Mononuclear cell (primary cell): ENCODE results near the gene HSP90AB1. TPM values are rescaled to one million over a fixed set of nuclear protein-coding genes. Genes with fewer than 3 reads are reported as not detected.

Experiments
- H3K27me3 ChIP-seq: 2 replicates; pipeline ENCODE4 v1.6.0; 2011; ENCODE audit warnings: low read length, control low read depth; ENCODE audit not compliant: insufficient read depth
- H3K4me1 ChIP-seq: 2 replicates; pipeline ENCODE4 v1.5.1; 2011; ENCODE audit warnings: mild to moderate bottlenecking, low read length, control low read depth; ENCODE audit not compliant: insufficient read depth
- H3K4me3 ChIP-seq: 2 replicates; pipeline ENCODE4 v1.5.1; 2011; ENCODE audit warnings: mild to moderate bottlenecking, low read length, moderate library complexity
- H3K9me3 ChIP-seq: 2 replicates; pipeline ENCODE4 v1.5.1; 2011; ENCODE audit warnings: low read depth, mild to moderate bottlenecking, control low read depth, low read length
- total RNA-seq: library from RNA; depleted of rRNA; stranded (reverse); fragments of >200 nt; gene quantifications from one replicate; pipeline ENCODE4 v1.2.3, GENCODE V29; 2012

Gene HSP90AB1
- total RNA-seq, 1 donor, result 442 TPM

DNA sequence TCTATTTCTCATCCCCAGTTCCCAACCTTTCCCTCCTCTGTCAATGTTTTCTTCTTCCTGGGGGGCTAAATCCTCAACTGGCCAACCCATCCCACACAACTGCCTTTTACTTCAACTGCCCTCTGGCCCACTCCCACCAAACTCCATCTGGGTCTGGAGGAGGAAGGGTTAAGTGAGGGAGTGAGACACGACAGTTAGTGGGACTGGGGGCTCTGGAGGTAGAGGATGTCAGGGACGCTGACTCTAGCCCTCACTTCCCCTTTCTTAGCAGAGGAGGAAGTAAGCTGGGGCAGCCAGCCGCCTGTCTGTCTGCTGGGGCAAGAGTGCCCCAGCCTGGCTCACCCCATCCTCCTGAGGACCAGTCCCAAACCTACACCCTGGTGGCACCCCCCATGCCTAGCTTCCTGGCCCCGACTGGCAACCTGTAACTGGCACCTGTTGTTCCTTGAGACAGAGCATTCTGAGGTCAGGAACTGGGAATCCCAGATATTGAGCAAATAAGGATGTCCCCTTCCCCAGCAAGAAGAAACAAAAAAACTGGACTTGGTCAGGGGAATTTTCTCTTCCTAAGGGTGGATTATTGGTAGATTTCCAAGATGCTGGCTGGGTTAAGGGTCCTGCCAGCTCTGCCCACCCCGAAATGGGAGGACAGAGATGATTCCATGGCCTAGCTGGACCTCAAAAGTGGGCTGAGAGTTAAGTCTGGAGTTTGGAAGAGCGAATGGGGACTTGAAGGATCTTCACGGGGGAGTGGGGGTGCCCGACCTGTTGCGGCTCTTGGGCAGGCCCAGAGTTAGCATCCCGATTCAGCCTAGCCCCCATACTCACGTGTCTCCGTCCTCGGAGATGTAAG, 17.5 kb downstream of the HSP90AB1 start:
- no peaks in the 10 kb centered on the region for H3K9me3 ChIP-seq
- H3K4me3 ChIP-seq, result peak overlapping the region; percentile 91
- H3K27me3 ChIP-seq, result peaks cover 9% of the 10 kb centered on the region
- peaks cover 62% of the 10 kb centered on the region for H3K4me1 ChIP-seq

DNA sequence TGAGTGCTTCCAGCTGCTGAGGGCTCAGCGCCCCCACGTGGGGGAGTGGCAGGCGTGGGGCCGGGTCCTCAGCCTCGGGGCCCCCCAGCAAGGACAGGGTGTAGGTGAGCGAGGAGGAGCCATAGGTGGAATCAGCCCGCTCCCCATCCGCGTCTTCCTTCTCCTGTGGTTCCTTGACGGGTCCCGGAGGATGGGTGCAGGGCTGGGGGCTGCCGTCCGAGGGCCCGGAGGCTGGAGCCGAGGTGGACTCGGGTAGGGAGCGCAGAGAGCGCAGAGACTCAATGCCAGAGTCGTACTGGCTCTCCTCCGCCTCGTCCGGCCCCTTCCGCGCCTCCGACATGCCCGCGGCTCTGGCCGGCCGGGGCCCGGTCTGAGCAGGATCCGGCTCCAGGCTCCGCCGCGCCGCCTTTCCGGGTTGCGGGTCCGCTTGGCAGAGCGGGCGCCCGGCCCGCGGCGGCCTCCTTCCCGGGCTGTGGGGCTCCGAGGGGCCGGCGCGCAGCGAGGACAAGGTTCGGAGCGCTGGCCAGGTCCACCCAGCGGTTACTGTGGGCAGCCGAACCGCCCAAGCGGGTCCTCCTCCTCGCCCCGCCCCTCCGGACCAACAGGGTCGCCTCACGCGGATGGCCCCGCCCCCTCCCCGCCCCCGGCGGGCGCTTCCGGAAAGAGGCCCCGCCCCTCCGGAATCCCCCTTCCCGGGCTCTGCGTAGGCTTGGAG, 18.3 kb downstream of the HSP90AB1 start, which contains the start of gene NFKBIE:
Gene NFKBIE (minus strand): TSS at position 545 of the 715 bp plus-strand sequence. CDS start 205 bp downstream, at position 340.
- Histone ChIP-seq H3K4me3 (peak within 1 kb of the TSS; percentile 91), H3K4me1 (peaks cover 56% of the 10 kb centered on the region), H3K9me3 (no peaks in the 10 kb centered on the region), H3K27me3 (peaks cover 15% of the 10 kb centered on the region)

DNA sequence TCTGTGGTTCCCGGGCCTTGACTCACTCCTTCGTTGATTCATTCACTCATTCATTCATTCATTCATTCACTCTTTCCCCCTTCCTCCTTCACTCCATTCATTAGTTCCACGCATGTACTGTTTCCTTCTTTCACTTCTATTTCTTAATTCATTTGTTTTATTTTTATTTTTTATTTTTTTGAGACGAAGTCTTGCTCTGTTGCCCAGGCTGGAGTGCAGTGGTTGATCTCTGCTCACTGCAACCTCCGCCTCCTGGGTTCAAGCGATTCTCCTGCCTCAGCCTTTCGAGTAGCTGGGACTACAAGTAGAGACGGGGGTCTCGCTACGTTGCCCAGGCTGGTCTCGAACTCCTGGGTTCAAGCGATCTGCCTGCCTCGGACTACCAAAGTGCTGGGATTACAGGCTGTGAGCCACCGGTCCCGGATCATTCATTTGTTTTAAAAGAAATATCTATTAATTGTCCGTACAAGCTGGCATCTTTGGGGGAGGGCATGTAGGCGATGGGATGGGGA, 18.9 kb downstream of the HSP90AB1 start:
- peaks cover 50% of the 10 kb centered on the region for H3K4me1 ChIP-seq
- peaks cover 15% of the 10 kb centered on the region for H3K27me3 ChIP-seq
- H3K4me3 ChIP-seq, result peak overlapping the region; percentile 2
- H3K9me3 ChIP-seq, result no peaks in the 10 kb centered on the region

DNA sequence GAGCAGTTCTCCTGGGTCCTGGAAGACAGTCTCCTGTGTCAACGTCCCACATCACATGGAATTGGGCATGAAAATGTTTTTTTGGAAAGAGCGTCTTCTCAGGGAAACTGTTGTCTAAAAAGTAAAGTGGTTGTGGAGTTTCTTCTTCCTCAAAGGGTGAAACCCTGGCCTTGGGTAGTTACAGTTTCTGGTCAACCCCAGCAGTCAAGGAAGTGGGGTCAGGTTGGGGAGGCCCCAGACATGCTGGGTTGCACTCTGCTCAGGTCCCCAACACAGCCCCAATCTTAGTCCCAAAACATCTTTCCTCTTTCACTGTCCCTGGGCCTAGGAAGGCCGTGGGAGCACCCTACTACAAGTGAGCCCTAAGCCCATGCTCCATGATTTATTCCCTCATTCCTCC, 19.4 kb downstream of the HSP90AB1 start:
- H3K9me3 ChIP-seq, result no peaks in the 10 kb centered on the region
- H3K27me3 ChIP-seq, result peaks cover 19% of the 10 kb centered on the region
- H3K4me3 ChIP-seq, result no peak overlapping the region
- H3K4me1 ChIP-seq, result peaks cover 45% of the 10 kb centered on the region

DNA sequence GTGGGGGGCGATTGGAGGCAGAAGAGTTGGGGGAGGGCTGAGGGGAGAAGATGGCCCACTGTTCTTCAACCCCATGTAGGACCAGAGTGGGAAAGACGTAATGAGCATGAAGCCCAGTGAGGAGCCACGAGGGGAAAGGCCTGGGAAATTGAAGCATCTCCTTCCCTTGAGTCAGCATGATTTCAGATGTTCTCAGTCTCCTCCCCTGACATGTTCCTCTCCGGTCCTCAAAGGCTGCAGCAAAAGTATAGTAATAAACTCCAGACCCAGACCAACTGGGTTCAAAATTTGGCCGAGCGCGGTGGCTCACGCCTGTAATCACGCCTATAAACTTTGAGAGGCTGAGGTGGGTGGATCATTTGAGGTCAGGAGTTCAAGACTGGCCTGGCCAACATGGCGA, 20.4 kb downstream of the HSP90AB1 start:
- peaks cover 28% of the 10 kb centered on the region for H3K27me3 ChIP-seq
- no peak overlapping the region for H3K4me3 ChIP-seq
- no peaks in the 10 kb centered on the region for H3K9me3 ChIP-seq
- peaks cover 36% of the 10 kb centered on the region for H3K4me1 ChIP-seq

DNA sequence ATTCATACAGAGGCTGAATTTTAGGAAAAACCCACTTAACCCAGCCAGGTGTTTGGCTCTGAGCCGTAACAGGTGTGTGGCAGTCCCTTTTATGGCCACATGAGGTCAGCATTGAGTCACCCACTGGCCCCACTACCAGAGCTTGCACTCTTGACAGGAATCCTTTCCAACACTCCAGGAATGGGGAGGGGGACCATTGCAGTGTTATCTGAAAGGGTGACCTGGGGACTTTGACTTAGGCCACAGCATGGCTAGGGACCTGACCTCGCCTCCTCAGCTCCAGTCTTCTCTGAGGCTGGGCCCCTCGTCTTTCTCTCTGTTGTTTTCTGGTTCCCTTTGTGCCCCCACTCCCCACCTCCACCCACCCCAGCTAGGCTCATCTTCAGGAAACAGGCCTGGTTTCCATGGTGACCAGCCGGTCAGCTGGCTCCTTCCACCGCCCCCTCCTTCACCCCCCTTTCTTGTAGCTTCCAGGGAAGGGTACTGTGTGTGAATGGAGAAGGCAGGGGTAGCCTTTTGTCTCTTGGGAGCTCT, 21.3 kb downstream of the HSP90AB1 start:
- H3K4me3 ChIP-seq, result no peak overlapping the region
- H3K4me1 ChIP-seq, result peaks cover 27% of the 10 kb centered on the region
- H3K9me3 ChIP-seq, result no peaks in the 10 kb centered on the region
- H3K27me3 ChIP-seq, result peaks cover 37% of the 10 kb centered on the region

DNA sequence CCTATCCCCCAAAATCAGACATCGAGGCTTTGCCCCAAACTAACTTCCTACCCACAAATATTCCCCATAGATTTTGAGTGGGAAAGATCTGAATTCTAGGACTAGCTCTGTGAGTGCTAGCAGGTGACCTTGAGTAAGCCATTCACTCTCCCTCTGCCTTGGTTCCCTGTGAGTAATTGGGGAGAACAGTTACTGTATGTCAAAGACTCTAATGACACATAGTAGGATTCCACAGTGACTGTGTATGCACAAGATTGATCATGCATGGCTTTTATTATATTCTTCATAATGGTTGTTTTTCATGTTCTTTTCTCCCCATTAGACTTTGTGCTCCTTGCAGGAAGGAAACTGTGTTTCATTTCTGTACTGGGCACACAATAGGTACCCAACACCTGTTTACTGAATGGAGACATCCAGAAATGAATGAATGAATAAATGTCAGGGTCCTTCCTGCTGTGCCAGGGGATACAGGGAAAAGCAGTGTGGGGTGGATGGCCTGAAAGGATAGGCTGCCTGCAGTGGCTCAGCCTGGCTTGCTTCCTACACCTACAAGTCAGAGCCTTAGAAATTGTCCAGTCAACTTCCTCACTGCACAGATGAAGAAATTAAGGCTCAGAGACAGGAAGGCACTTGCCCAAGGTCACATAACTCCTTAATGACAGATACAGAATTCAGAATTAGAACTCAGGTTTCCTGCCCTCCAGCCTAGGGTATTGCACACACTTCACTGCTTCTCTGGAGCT, 22.4 kb downstream of the HSP90AB1 start:
- H3K4me3 ChIP-seq, result no peak overlapping the region
- peaks cover 47% of the 10 kb centered on the region for H3K27me3 ChIP-seq
- H3K9me3 ChIP-seq, result no peaks in the 10 kb centered on the region
- H3K4me1 ChIP-seq, result peaks cover 15% of the 10 kb centered on the region

DNA sequence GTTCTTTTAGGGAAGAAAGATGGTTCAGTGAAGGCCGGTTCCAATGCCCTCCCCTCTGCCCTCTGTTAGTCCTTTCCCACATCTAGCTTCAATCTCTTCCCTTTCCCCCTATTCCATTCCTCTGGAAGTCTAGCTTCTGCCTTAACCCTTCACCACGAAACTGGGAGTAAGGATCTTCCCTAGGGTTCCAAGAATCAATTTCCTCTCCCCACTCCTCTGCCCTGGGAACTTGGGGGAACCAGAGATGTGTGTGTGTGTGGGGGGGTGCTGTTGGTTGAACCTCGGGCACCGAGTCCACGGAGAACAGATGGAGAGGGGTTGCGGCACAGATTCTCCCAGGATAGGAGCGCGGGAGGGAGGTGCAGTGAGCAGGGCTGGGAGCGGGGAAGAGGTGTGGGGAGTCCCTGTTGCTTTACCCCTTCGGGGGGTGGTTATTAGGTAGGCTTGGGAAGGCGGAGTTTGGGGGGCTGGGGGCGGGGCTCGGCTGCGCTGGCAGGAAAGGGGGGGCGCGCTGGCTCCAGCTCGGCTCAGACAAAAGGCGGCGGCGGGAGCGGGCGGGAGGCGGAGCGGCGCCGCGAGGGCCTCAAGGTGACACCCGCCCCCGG, 23.1 kb downstream of the HSP90AB1 start, which contains the start of gene TMEM151B:
Gene TMEM151B (plus strand): TSS at position 530 of the 605 bp plus-strand sequence. CDS start 293 bp downstream, outside the sequence.
- H3K4me3 ChIP-seq, result no peak within 1 kb of the TSS
- H3K27me3 ChIP-seq, result peaks cover 47% of the 10 kb centered on the region
- no peaks in the 10 kb centered on the region for H3K9me3 ChIP-seq
- peaks cover 10% of the 10 kb centered on the region for H3K4me1 ChIP-seq

DNA sequence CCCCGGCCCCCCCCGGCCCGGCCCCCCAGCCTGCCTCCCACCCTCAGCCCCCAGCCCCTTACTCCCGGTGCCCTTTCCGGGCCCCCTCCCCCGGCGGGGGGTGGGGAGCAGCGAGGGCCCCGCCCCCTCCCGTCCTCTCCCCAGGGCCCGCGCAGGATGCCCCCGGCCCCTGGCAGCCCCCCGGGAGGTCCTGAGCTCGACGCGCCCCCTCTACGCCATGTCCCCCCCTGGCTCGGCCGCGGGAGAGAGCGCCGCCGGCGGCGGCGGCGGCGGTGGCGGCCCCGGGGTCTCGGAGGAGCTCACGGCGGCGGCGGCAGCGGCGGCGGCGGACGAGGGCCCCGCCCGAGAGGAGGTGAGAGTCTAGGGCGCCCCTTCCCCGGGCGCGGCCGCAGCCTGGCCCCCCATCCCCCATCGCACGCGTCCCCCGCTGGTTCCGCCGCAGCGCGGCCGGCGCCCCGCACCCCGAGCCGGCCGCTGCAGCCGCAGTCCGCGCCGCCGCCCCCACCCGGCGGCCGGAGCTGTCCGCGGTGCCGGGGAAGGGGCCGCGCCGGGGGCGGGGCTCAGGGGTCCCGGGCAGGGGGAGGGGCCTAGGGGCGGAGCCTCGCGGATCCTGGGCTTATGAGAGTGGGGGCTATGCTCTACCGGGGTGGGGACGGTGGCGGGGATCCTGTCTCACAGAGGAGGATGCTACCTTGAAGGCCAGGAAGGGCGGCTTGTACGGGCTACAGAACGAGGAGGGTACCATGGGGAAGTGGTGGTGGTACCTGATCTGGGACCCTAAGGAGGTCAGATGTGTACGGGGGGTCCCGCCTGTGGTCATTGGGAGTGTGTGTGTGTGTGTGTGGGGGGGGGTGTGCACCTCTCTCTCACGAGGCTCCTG, 23.9 kb downstream of the HSP90AB1 start:
- peaks cover 9% of the 10 kb centered on the region for H3K4me1 ChIP-seq
- H3K9me3 ChIP-seq, result no peaks in the 10 kb centered on the region
- no peak overlapping the region for H3K4me3 ChIP-seq
- H3K27me3 ChIP-seq, result peaks cover 52% of the 10 kb centered on the region

DNA sequence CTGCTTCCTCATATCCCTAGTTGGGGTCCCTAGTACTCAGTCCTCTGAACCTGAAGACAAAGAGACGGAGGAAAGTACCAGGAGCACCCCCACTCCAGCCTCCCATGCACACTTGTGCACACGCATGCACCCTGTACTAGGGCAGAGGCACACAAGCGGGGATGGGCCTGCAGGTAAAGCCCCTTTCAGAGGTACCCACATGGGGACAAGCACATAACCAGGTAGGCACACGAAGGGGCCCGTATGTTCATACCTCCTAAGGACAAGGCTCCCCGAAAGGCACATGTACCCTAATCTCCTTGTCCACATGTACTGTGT, 24.5 kb downstream of the HSP90AB1 start:
- Histone ChIP-seq H3K9me3 (no peaks in the 10 kb centered on the region), H3K4me3 (no peak overlapping the region), H3K27me3 (peaks cover 55% of the 10 kb centered on the region), H3K4me1 (peaks cover 3% of the 10 kb centered on the region)

DNA sequence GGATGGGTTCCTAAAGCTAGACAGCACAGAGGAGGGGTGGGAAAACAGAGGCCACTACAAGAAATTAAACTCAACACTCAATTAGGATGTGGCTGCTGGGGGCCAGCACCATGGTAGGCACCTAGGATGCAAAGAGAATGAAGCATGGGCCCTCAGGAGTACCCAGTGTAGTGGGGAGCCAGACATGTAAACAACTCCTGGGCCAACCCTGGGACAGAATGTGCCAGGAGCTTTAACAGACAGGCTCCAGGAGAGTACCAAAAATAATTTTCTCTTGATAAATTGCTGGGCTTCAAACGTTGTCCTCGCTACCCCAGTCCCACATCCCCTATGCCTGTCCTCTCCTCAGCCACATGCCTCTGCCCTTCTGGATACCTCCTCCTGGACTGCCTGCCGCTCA, 25.0 kb downstream of the HSP90AB1 start:
- no peak overlapping the region for H3K4me3 ChIP-seq
- no peaks in the 10 kb centered on the region for H3K4me1 ChIP-seq
- no peaks in the 10 kb centered on the region for H3K9me3 ChIP-seq
- H3K27me3 ChIP-seq, result peaks cover 59% of the 10 kb centered on the region

DNA sequence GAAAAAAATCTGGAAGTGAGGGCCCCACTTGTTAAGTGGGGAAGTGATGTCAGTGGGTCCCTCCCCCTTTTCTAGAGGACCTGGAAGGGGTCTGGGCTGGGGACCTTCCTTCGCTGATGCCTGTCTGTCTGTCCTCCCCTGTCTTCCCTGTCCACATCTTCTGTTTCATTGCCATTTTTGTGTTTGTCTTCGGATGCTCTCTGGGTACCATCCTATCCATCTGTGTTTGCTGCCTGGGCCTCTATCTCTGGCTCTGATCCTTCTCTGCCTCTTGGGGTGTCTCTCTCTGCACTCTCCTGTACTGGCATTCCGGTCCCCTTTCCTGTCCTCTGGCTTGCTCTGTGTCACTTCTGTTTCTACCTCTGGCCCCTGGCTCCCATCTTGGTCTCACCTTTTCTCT, 25.6 kb downstream of the HSP90AB1 start:
- Histone ChIP-seq H3K27me3 (peaks cover 64% of the 10 kb centered on the region), H3K4me1 (no peaks in the 10 kb centered on the region), H3K9me3 (no peaks in the 10 kb centered on the region), H3K4me3 (no peak overlapping the region)

DNA sequence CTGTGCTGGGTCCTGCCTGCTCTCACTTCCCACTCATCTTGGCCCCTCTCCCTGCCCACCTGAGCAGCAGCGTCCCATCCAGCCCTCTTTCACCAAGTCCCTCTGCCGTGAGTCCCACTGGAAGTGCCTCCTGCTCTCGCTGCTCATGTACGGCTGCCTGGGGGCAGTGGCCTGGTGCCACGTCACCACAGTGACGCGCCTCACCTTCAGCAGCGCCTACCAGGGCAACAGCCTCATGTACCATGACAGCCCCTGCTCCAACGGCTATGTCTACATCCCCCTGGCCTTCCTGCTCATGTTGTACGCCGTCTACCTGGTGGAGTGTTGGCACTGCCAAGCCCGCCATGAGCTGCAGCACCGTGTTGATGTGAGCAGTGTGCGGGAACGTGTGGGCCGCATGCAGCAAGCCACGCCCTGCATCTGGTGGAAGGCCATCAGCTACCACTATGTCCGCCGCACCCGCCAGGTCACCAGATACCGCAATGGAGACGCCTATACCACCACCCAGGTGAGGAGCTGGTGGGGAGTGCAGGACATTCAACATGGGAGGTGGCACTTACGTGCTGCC, 26.2 kb downstream of the HSP90AB1 start:
- Histone ChIP-seq H3K4me1 (no peaks in the 10 kb centered on the region), H3K27me3 (peaks cover 69% of the 10 kb centered on the region), H3K9me3 (no peaks in the 10 kb centered on the region), H3K4me3 (no peak overlapping the region)
